ENCODE measurements around the gene RPL38.
A peak's percentile ranks its signal among the peaks of the same experiment; 100 is the strongest.

RPL38 gene

GRCh38 chr17:74203439-74204240 is at the start of gene RPL38:
Gene RPL38, plus strand, starts transcription at chr17:74203678. Its CDS starts 278 bp downstream, at chr17:74203956.
- no peak for TF ChIP-seq ZNF274 (IDR thresholded peaks at IDR 0.05; ENCODE audit: low read depth, low read length)
- H3K4me3 ChIP-seq (ENCODE audit: low read length), result peak within 1 kb of the TSS; percentile 97

GRCh38 chr17:74153821-74154430 is 49.6 kb upstream of the RPL38 start:
- TF ChIP-seq ZNF274 (IDR thresholded peaks at IDR 0.05; ENCODE audit: low read depth, low read length), result no peak

GRCh38 chr17:74156878-74157277 is 46.6 kb upstream of the RPL38 start:
- no peak overlapping the region for H3K4me3 ChIP-seq (ENCODE audit: low read length)
- no peak for TF ChIP-seq ZNF274 (IDR thresholded peaks at IDR 0.05; ENCODE audit: low read depth, low read length)

More at GRCh38 chr17:74153821-74154430, 49.6 kb upstream of the RPL38 start:
- no peak overlapping the region for H3K4me3 ChIP-seq (ENCODE audit: low read length)

- H3K4me3 ChIP-seq (ENCODE audit: low read length), result no peak overlapping the region
- TF ChIP-seq ZNF274 (IDR thresholded peaks at IDR 0.05; ENCODE audit: low read depth, low read length), result no peak
Measured at GRCh38 chr17:74157366-74157765, 46.1 kb upstream of the RPL38 start.

- H3K4me3 ChIP-seq (ENCODE audit: low read length), result no peak overlapping the region
- TF ChIP-seq ZNF274 (IDR thresholded peaks at IDR 0.05; ENCODE audit: low read depth, low read length), result no peak
Measured at GRCh38 chr17:74158761-74159160, 44.7 kb upstream of the RPL38 start.

- no peak overlapping the region for H3K4me3 ChIP-seq (ENCODE audit: low read length)
- TF ChIP-seq ZNF274 (IDR thresholded peaks at IDR 0.05; ENCODE audit: low read depth, low read length), result no peak
Measured at GRCh38 chr17:74159226-74159840, 44.1 kb upstream of the RPL38 start.

- no peak for TF ChIP-seq ZNF274 (IDR thresholded peaks at IDR 0.05; ENCODE audit: low read depth, low read length)
Measured at GRCh38 chr17:74160656-74161502, 42.6 kb upstream of the RPL38 start.

GRCh38 chr17:74161503-74161875 is 42.0 kb upstream of the RPL38 start:
- TF ChIP-seq ZNF274 (IDR thresholded peaks at IDR 0.05; ENCODE audit: low read depth, low read length), result no peak

More at GRCh38 chr17:74160656-74161502, 42.6 kb upstream of the RPL38 start:
- no peak overlapping the region for H3K4me3 ChIP-seq (ENCODE audit: low read length)

GRCh38 chr17:74163271-74163821 is 40.1 kb upstream of the RPL38 start:
- no peak for TF ChIP-seq ZNF274 (IDR thresholded peaks at IDR 0.05; ENCODE audit: low read depth, low read length)
- H3K4me3 ChIP-seq (ENCODE audit: low read length), result no peak overlapping the region

More at GRCh38 chr17:74161503-74161875, 42.0 kb upstream of the RPL38 start:
- no peak overlapping the region for H3K4me3 ChIP-seq (ENCODE audit: low read length)

GRCh38 chr17:74163836-74164235 is 39.6 kb upstream of the RPL38 start:
- no peak overlapping the region for H3K4me3 ChIP-seq (ENCODE audit: low read length)
- no peak for TF ChIP-seq ZNF274 (IDR thresholded peaks at IDR 0.05; ENCODE audit: low read depth, low read length)

GRCh38 chr17:74164446-74165045 is 38.9 kb upstream of the RPL38 start:
- H3K4me3 ChIP-seq (ENCODE audit: low read length), result no peak overlapping the region
- TF ChIP-seq ZNF274 (IDR thresholded peaks at IDR 0.05; ENCODE audit: low read depth, low read length), result no peak

GRCh38 chr17:74165797-74166365 is 37.6 kb upstream of the RPL38 start:
- TF ChIP-seq ZNF274 (IDR thresholded peaks at IDR 0.05; ENCODE audit: low read depth, low read length), result no peak
- H3K4me3 ChIP-seq (ENCODE audit: low read length), result no peak overlapping the region

- no peak overlapping the region for H3K4me3 ChIP-seq (ENCODE audit: low read length)
- no peak for TF ChIP-seq ZNF274 (IDR thresholded peaks at IDR 0.05; ENCODE audit: low read depth, low read length)
Measured at GRCh38 chr17:74170924-74171323, 32.6 kb upstream of the RPL38 start.

Measured in GM08714 (cell line).